HCT116 (cell line): ENCODE data around the gene CYP20A1.

ENCODE experiments used
- EZH2 ChIP-seq: fragments of 200-600 bp; sonication (generic); IDR thresholded peaks from 2 replicates; pipeline ENCODE4 v1.6.1; 2017; ENCODE audit warnings: antibody characterized with exemption, mixed run types
- POLR2A ChIP-seq: IDR thresholded peaks from 2 replicates; pipeline ENCODE4 v1.7.0; 2011; ENCODE audit warnings: borderline replicate concordance; ENCODE audit not compliant: insufficient read depth, insufficient read length; ENCODE audit errors: extremely low read depth
- SP1 ChIP-seq: IDR thresholded peaks from 2 replicates; pipeline ENCODE4 v1.6.1; 2012; ENCODE audit warnings: low read depth
- ZFX ChIP-seq: fragments of 450-650 bp; IDR thresholded peaks from 2 replicates; pipeline ENCODE4 v1.6.1; 2017
- ZNF274 ChIP-seq: fragments of 200-500 bp; sonication (Bioruptor generic); IDR thresholded peaks from 2 replicates; pipeline ENCODE4 v1.6.1; 2014; ENCODE audit warnings: mild to moderate bottlenecking, low read depth, low read length, inconsistent platforms
- TF ChIP-seq, protein P1 (sequence below), 3 experiments: fragments of 200-600 bp in 1 of 3; sonication (generic) in 1 of 3; IDR thresholded peaks in 2 of 3; conservative IDR thresholded peaks in 1 of 3; 2 replicates each; pipeline ENCODE4 v1.5.1; 2012 to 2017; ENCODE audit warnings: low read depth in 2 of 3, low read length in 2 of 3, antibody characterized with exemption in 1 of 3, borderline replicate concordance in 1 of 3, control low read depth in 1 of 3, mild to moderate bottlenecking in 1 of 3, mixed read lengths in 1 of 3, mixed run types in 1 of 3, moderate library complexity in 1 of 3; ENCODE audit not compliant: insufficient read depth in 1 of 3

DNA sequence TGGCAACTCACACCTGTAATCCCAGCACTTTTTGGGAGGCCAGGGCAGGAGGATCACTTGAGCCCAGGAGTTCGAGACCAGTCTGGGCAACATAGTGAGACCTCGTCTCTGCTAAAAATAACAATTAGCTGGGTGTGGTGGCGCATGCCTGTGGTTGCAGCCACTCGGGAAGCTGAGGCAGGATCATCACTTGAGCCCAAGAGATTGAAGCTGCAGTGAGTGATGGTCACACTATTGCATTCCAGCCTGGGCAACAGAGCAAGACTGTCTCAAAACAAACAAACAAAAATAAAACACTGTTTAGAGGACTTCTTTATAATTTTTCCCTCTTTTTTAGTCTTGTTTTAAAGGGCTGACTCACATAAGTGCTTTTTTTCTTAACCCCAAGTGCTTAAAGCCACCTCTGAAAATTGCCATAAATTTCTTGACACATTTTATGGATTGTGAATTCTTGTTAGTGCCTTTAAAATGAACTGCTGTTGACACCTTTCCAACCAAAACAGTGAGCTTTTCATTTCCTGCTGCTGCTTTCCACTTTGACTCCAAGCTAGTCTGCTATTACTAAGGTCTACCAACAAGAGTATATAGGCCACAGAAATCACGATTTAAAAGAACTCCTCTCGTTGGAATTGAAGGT is 41.7 kb downstream of the CYP20A1 start:
- TF ChIP-seq EZH2 (no peak), SP1 (no peak), POLR2A (no peak), ZNF274 (no peak), ZFX (no peak)
- TF ChIP-seq, protein P1, sequence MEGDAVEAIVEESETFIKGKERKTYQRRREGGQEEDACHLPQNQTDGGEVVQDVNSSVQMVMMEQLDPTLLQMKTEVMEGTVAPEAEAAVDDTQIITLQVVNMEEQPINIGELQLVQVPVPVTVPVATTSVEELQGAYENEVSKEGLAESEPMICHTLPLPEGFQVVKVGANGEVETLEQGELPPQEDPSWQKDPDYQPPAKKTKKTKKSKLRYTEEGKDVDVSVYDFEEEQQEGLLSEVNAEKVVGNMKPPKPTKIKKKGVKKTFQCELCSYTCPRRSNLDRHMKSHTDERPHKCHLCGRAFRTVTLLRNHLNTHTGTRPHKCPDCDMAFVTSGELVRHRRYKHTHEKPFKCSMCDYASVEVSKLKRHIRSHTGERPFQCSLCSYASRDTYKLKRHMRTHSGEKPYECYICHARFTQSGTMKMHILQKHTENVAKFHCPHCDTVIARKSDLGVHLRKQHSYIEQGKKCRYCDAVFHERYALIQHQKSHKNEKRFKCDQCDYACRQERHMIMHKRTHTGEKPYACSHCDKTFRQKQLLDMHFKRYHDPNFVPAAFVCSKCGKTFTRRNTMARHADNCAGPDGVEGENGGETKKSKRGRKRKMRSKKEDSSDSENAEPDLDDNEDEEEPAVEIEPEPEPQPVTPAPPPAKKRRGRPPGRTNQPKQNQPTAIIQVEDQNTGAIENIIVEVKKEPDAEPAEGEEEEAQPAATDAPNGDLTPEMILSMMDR (IDR thresholded peaks at IDR 0.05 in 2 of 3, conservative IDR thresholded peaks at IDR 0.05 in 1 of 3; ENCODE audit: borderline replicate concordance in 1 of 3, insufficient read depth in 1 of 3, low read depth in 2 of 3, low read length in 2 of 3), result no peak
